ENCODE measurements around the gene SLC12A8. TPM values are rescaled to one million over a fixed set of nuclear protein-coding genes. Genes with fewer than 3 reads are reported as not detected.

SLC12A8 gene
- total and polyA plus RNA-seq, 2 of the 13 experiments (the other 11 are each of a cell fraction or from before 2014, with no cell fraction given): 0.44 to 0.71 TPM

DNA sequence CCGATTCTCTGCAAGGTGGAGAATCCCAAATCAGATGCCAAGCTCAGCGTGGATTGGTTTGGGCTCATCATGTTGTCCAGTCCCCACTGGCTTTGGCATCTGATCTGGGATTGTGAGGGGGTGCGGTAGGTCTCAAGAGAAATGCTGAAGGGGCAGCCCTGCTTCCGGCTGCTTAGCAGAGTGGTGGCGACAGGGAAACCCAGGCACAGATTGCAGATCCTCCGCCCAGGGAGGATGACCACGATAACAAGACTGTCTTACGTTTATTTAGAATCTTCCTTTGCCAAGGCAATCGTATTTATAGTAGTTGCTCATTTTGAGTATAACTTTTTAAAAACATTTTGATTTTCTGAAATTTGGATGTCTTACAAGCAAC is 61.1 kb downstream of the SLC12A8 start:
- no peaks in the 10 kb centered on the region for H3K79me2 ChIP-seq (ENCODE audit: insufficient read depth, low read length)
- no peak overlapping the region for H3K27ac ChIP-seq (ENCODE audit: extremely low read length, insufficient read depth, low read length)
- H3K4me2 ChIP-seq (ENCODE audit: low read depth, low read length): no peak overlapping the region
- intact Hi-C loops (cut with micrococcal nuclease; ENCODE audit: unreplicated experiment) (loop anchor here (10.0 kb wide), 1 partner anchor 97 kb away; the partner anchor contains the start of gene HEG1), in situ Hi-C loops (cut with HindIII; ENCODE audit: extremely low pct_ligation_motif_present, low pct_unique_long_range_greater_than_20kb) (loop anchor here (25.0 kb wide), 1 partner anchor 389 kb away; no protein-coding TSS in a partner anchor)
- POLR2A ChIA-PET: no interaction called here
- no peaks in the 10 kb centered on the region for H4K20me1 ChIP-seq (ENCODE audit: insufficient read depth, low read length)
- H3K4me1 ChIP-seq (ENCODE audit: insufficient read depth, low read length): peaks cover 27% of the 10 kb centered on the region
- H3K4me3 ChIP-seq (replicated peaks in 1 of 3; ENCODE audit: insufficient read depth in 1 of 3, low read depth in 2 of 3, low read length in 3 of 3): no peak overlapping the region
- no peaks in the 10 kb centered on the region for H3K36me3 ChIP-seq (replicated peaks in 1 of 2; ENCODE audit: control insufficient read depth in 1 of 2, insufficient read depth in 2 of 2, low read length in 2 of 2)
- FAIRE-seq (no peak), ATAC-seq (no peak), DNase-seq (ENCODE audit: low spot score) (no peak)
- no TSS peak for BruUV-seq (replicated peaks)
- no peak overlapping the region for H3K9ac ChIP-seq (ENCODE audit: insufficient read depth, low read depth, low read length)
- H3K27me3 ChIP-seq (ENCODE audit: control insufficient read depth in 1 of 2, insufficient read depth in 2 of 2, low read length in 2 of 2): peaks cover 0 to 14% of the 10 kb centered on the region in 2 experiments; a peak in 2 of 5 replicates
- 69% methylated on average over 9 of the region's 9 CpGs for WGBS (ENCODE audit: low lambda C conversion rate)
- CTCF ChIA-PET (ENCODE audit: low intra/inter-chr PET ratio, low total read pairs): interaction anchor here (1.1 kb wide), 1 partner anchor 14 kb away, joined by 3 read pairs; no protein-coding TSS in a partner anchor
- H2AFZ ChIP-seq (ENCODE audit: low read length): no peak overlapping the region
- H3K9me3 ChIP-seq (ENCODE audit: low read length): no peaks in the 10 kb centered on the region
- TF ChIP-seq, protein P1, sequence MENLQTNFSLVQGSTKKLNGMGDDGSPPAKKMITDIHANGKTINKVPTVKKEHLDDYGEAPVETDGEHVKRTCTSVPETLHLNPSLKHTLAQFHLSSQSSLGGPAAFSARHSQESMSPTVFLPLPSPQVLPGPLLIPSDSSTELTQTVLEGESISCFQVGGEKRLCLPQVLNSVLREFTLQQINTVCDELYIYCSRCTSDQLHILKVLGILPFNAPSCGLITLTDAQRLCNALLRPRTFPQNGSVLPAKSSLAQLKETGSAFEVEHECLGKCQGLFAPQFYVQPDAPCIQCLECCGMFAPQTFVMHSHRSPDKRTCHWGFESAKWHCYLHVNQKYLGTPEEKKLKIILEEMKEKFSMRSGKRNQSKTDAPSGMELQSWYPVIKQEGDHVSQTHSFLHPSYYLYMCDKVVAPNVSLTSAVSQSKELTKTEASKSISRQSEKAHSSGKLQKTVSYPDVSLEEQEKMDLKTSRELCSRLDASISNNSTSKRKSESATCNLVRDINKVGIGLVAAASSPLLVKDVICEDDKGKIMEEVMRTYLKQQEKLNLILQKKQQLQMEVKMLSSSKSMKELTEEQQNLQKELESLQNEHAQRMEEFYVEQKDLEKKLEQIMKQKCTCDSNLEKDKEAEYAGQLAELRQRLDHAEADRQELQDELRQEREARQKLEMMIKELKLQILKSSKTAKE (CRISPR knock-in tag; IDR thresholded peaks at IDR 0.05; ENCODE audit: borderline replicate concordance): no peak
- TF ChIP-seq ZSCAN25 (CRISPR knock-in tag; IDR thresholded peaks at IDR 0.05): no peak
- TF ChIP-seq TARDBP (CRISPR knock-in tag; IDR thresholded peaks at IDR 0.05): no peak
- TF ChIP-seq ZNF274 (CRISPR knock-in tag; IDR thresholded peaks at IDR 0.05): no peak
- TF ChIP-seq POGZ (CRISPR knock-in tag; IDR thresholded peaks at IDR 0.05): no peak
- no peak for TF ChIP-seq DNMT3B (CRISPR knock-in tag; conservative IDR thresholded peaks at IDR 0.05)
- TF ChIP-seq, protein P2, sequence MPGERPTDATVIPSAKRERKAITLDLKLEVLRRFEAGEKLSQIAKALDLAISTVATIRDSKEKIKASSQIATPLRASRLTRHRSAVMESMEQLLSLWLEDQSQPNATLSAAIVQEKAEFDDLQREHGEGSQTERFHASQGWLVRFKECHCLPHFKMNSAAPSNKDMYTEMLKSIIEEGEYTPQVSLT (CRISPR knock-in tag; IDR thresholded peaks at IDR 0.05; ENCODE audit: borderline replicate concordance, low read depth): no peak
- TF ChIP-seq ZNF775 (CRISPR knock-in tag; IDR thresholded peaks at IDR 0.05; ENCODE audit: borderline replicate concordance): no peak
- no peak for TF ChIP-seq ZNF180 (CRISPR knock-in tag; IDR thresholded peaks at IDR 0.05; ENCODE audit: borderline replicate concordance, low read depth)
- no peak for TF ChIP-seq NR2F2 (IDR thresholded peaks at IDR 0.05; ENCODE audit: borderline replicate concordance, low read depth)
- TF ChIP-seq, protein P3, sequence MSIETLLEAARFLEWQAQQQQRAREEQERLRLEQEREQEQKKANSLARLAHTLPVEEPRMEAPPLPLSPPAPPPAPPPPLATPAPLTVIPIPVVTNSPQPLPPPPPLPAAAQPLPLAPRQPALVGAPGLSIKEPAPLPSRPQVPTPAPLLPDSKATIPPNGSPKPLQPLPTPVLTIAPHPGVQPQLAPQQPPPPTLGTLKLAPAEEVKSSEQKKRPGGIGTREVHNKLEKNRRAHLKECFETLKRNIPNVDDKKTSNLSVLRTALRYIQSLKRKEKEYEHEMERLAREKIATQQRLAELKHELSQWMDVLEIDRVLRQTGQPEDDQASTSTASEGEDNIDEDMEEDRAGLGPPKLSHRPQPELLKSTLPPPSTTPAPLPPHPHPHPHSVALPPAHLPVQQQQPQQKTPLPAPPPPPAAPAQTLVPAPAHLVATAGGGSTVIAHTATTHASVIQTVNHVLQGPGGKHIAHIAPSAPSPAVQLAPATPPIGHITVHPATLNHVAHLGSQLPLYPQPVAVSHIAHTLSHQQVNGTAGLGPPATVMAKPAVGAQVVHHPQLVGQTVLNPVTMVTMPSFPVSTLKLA (IDR thresholded peaks at IDR 0.05): no peak
- TF ChIP-seq, protein P4, sequence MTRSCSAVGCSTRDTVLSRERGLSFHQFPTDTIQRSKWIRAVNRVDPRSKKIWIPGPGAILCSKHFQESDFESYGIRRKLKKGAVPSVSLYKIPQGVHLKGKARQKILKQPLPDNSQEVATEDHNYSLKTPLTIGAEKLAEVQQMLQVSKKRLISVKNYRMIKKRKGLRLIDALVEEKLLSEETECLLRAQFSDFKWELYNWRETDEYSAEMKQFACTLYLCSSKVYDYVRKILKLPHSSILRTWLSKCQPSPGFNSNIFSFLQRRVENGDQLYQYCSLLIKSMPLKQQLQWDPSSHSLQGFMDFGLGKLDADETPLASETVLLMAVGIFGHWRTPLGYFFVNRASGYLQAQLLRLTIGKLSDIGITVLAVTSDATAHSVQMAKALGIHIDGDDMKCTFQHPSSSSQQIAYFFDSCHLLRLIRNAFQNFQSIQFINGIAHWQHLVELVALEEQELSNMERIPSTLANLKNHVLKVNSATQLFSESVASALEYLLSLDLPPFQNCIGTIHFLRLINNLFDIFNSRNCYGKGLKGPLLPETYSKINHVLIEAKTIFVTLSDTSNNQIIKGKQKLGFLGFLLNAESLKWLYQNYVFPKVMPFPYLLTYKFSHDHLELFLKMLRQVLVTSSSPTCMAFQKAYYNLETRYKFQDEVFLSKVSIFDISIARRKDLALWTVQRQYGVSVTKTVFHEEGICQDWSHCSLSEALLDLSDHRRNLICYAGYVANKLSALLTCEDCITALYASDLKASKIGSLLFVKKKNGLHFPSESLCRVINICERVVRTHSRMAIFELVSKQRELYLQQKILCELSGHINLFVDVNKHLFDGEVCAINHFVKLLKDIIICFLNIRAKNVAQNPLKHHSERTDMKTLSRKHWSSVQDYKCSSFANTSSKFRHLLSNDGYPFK (CRISPR knock-in tag; IDR thresholded peaks at IDR 0.05; ENCODE audit: borderline replicate concordance): no peak
- TF ChIP-seq, protein P5, sequence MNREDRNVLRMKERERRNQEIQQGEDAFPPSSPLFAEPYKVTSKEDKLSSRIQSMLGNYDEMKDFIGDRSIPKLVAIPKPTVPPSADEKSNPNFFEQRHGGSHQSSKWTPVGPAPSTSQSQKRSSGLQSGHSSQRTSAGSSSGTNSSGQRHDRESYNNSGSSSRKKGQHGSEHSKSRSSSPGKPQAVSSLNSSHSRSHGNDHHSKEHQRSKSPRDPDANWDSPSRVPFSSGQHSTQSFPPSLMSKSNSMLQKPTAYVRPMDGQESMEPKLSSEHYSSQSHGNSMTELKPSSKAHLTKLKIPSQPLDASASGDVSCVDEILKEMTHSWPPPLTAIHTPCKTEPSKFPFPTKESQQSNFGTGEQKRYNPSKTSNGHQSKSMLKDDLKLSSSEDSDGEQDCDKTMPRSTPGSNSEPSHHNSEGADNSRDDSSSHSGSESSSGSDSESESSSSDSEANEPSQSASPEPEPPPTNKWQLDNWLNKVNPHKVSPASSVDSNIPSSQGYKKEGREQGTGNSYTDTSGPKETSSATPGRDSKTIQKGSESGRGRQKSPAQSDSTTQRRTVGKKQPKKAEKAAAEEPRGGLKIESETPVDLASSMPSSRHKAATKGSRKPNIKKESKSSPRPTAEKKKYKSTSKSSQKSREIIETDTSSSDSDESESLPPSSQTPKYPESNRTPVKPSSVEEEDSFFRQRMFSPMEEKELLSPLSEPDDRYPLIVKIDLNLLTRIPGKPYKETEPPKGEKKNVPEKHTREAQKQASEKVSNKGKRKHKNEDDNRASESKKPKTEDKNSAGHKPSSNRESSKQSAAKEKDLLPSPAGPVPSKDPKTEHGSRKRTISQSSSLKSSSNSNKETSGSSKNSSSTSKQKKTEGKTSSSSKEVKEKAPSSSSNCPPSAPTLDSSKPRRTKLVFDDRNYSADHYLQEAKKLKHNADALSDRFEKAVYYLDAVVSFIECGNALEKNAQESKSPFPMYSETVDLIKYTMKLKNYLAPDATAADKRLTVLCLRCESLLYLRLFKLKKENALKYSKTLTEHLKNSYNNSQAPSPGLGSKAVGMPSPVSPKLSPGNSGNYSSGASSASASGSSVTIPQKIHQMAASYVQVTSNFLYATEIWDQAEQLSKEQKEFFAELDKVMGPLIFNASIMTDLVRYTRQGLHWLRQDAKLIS (CRISPR knock-in tag; IDR thresholded peaks at IDR 0.05): no peak
- no peak for TF ChIP-seq GTF3A (CRISPR knock-in tag; conservative IDR thresholded peaks at IDR 0.05)

Data from HepG2 (cell line).